Measurements from ENCODE around the gene PLA2G7.

DNA sequence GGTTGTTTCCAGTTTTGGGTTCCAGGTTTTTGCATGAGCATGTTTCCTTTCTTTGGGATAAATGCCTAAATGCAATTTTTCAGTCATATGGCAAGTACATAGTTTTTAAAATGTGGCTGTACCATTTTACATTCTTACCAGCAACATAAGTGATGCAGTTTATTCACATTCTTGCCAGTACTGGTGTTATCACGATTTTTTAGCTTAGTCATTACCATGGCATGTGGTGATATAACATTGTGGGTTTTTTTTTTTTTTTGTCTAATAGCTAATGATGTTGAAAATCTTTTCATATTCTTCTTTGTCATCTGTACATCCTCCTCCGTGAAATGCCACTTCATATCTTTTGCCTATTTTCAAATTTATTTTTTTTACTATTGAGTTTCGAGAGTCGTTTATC lies 50.4 kb downstream of the PLA2G7 start:
- no peak for TF ChIP-seq PAX5 (IDR thresholded peaks at IDR 0.05; ENCODE audit: insufficient read depth, low read length, severe bottlenecking)
- no peak for TF ChIP-seq POLR2A (IDR thresholded peaks at IDR 0.05; ENCODE audit: low read depth, low read length)

All from GM12891 (cell line).